ENCODE results near the gene PGAP2.

GRCh38 chr11:3857628-3858027 is 49.3 kb downstream of the PGAP2 start:
- TF ChIP-seq CTCF (IDR thresholded peaks at IDR 0.05) (no peak), POLR2A (IDR thresholded peaks at IDR 0.05; ENCODE audit: low read depth) (no peak), POLR2AphosphoS5 (IDR thresholded peaks at IDR 0.05) (no peak)

All from esophagus muscularis mucosa (tissue), 3 donors.